HepG2 (cell line): ENCODE data around the gene RARG. TPM values are rescaled to one million over a fixed set of nuclear protein-coding genes. Genes with fewer than 3 reads are reported as not detected.
A peak's percentile ranks its signal among the peaks of the same experiment; 100 is the strongest.
"Not testable (repeated sequence)": the region's sequence is repeated elsewhere in the genome, so short reads cannot be mapped to it uniquely, and the experiment has no call there.

Experiments
- ATAC-seq: fragments of 200-7000 bp; cut with Tn5 transposase; 3 replicates; pipeline ENCODE4 v1.9.1; 2020; ENCODE audit warnings: mild to moderate bottlenecking, moderate library complexity
- BruUV-seq: library from RNA; stranded (reverse); fragments of 400-500 nt; replicated peaks from 2 replicates; lab custom pipeline; 2021; lab: Mats Ljungman, UMichigan
- CTCF ChIA-PET: fragments of 300-600 bp; formaldehyde crosslinking; extraction: SDS; loops from one replicate; lab custom pipeline; 2021; ENCODE audit warnings: low total read pairs, inconsistent platforms, low intra/inter-chr PET ratio; lab: Yijun Ruan, JAX
- POLR2A ChIA-PET: fragments of 350-600 bp; sonication (Branson Sonifier 250); formaldehyde crosslinking; loops from one replicate; lab custom pipeline; 2020; ENCODE audit warnings: antibody characterized with exemption, inconsistent platforms; lab: Yijun Ruan, JAX
- DNase-seq: peaks from one replicate; pipeline ENCODE4 v3.0.0-alpha.2; 2015; ENCODE audit warnings: low spot score
- FAIRE-seq: peaks from 3 replicates; lab custom pipeline; 2011; peaks lifted over from hg19 to GRCh38; lab: Jason Lieb, UNC
- H2AFZ ChIP-seq: one replicate; pipeline ENCODE4 v1.6.1; 2011; ENCODE audit warnings: low read length, inconsistent platforms
- H3K27ac ChIP-seq: fragments of 300-600 bp; 3 replicates; pipeline ENCODE4 v1.8.0; 2011; ENCODE audit warnings: mixed run types, mild to moderate bottlenecking, mixed read lengths, low read length, inconsistent platforms; ENCODE audit not compliant: insufficient read depth; ENCODE audit errors: extremely low read length
- H3K27me3 ChIP-seq, 2 experiments: fragments of 200-600 bp in 1 of 2; 2 replicates in 1 of 2; 3 replicates in 1 of 2; pipeline versions ENCODE4 v1.6.0 to v1.8.0; 2011; ENCODE audit warnings: low read length in 2 of 2, mild to moderate bottlenecking in 2 of 2, moderate library complexity in 2 of 2, inconsistent platforms in 1 of 2; ENCODE audit not compliant: insufficient read depth in 2 of 2, control insufficient read depth in 1 of 2
- H3K36me3 ChIP-seq, 2 experiments: fragments of 200-600 bp in 1 of 2; replicated peaks in 1 of 2; 2 replicates in 1 of 2; 3 replicates in 1 of 2; pipeline versions ENCODE4 v1.5.1 to v1.8.0; 2011; ENCODE audit warnings: low read length in 2 of 2, inconsistent platforms in 1 of 2; ENCODE audit not compliant: insufficient read depth in 2 of 2, control insufficient read depth in 1 of 2
- H3K4me1 ChIP-seq: 2 replicates; pipeline ENCODE4 v1.5.1; 2012; ENCODE audit warnings: low read length, inconsistent platforms; ENCODE audit not compliant: insufficient read depth
- H3K4me2 ChIP-seq: 2 replicates; pipeline ENCODE4 v1.6.0; 2011; ENCODE audit warnings: low read depth, low read length, inconsistent platforms
- H3K4me3 ChIP-seq, 3 experiments: fragments of 200-600 bp in 1 of 3; sonication (generic), shearing (Covaris generic) in 1 of 3; replicated peaks in 1 of 3; 2 replicates each; pipeline ENCODE4 v1.5.1; 2011 to 2016; ENCODE audit warnings: low read length in 3 of 3, inconsistent platforms in 2 of 3, low read depth in 2 of 3, mild to moderate bottlenecking in 2 of 3, control low read depth in 1 of 3, mixed read lengths in 1 of 3; ENCODE audit not compliant: insufficient read depth in 1 of 3
- H3K79me2 ChIP-seq: one replicate; pipeline ENCODE4 v1.6.1; 2011; ENCODE audit warnings: low read length, inconsistent platforms; ENCODE audit not compliant: insufficient read depth
- H3K9ac ChIP-seq: 2 replicates; pipeline ENCODE4 v1.6.0; 2011; ENCODE audit warnings: mild to moderate bottlenecking, low read depth, low read length, inconsistent platforms; ENCODE audit not compliant: insufficient read depth
- H3K9me3 ChIP-seq: 2 replicates; pipeline ENCODE4 v1.5.1; 2012; ENCODE audit warnings: mild to moderate bottlenecking, low read length
- H4K20me1 ChIP-seq: 2 replicates; pipeline ENCODE4 v1.6.0; 2011; ENCODE audit warnings: inconsistent platforms, mild to moderate bottlenecking, low read length, moderate library complexity; ENCODE audit not compliant: insufficient read depth
- CEBPG ChIP-seq: IDR thresholded peaks from 2 replicates; pipeline ENCODE4 v1.6.1; 2016
- EP300 ChIP-seq, 3 experiments: sonication (generic) in 1 of 3; formaldehyde crosslinking in 1 of 3; IDR thresholded peaks; 2 replicates each; pipeline versions ENCODE4 v1.5.1 to v1.6.1; 2011 to 2020; ENCODE audit warnings: low read depth in 2 of 3, low read length in 2 of 3, borderline replicate concordance in 1 of 3, improper control_type of control experiment in 1 of 3, mild to moderate bottlenecking in 1 of 3, missing genetic modification reagents in 1 of 3, moderate library complexity in 1 of 3
- FOXA1 ChIP-seq, 2 experiments: fragments of 450-650 bp in 1 of 2; sonication (generic) in 1 of 2; formaldehyde crosslinking in 1 of 2; IDR thresholded peaks; 2 replicates each; pipeline versions ENCODE4 v1.4.0 to v1.6.1; 2016 to 2020; ENCODE audit warnings: missing genetic modification reagents in 1 of 2
- FOXP4 ChIP-seq: sonication (generic); formaldehyde crosslinking; IDR thresholded peaks from 2 replicates; pipeline ENCODE4 v1.4.0; 2020; ENCODE audit warnings: missing genetic modification reagents
- HDAC2 ChIP-seq: sonication (generic); formaldehyde crosslinking; IDR thresholded peaks from 2 replicates; pipeline ENCODE4 v1.4.0; 2020; ENCODE audit warnings: missing genetic modification reagents
- PAXIP1 ChIP-seq: sonication (generic); formaldehyde crosslinking; conservative IDR thresholded peaks from 2 replicates; pipeline ENCODE4 v1.4.0; 2020; ENCODE audit warnings: mild to moderate bottlenecking, missing genetic modification reagents, moderate library complexity
- SOX6 ChIP-seq, 2 experiments: fragments of 450-650 bp in 1 of 2; sonication (generic) in 1 of 2; formaldehyde crosslinking in 1 of 2; IDR thresholded peaks; 2 replicates each; pipeline versions ENCODE4 v1.4.0 to v1.6.1; 2017 to 2020; ENCODE audit warnings: antibody characterized with exemption in 1 of 2, mild to moderate bottlenecking in 1 of 2, missing genetic modification reagents in 1 of 2
- ZMYM3 ChIP-seq: sonication (generic); formaldehyde crosslinking; IDR thresholded peaks from 2 replicates; pipeline ENCODE4 v1.5.1; 2020; ENCODE audit warnings: mild to moderate bottlenecking, missing genetic modification reagents
- ZNF121 ChIP-seq: sonication (generic); formaldehyde crosslinking; IDR thresholded peaks from 2 replicates; pipeline ENCODE4 v1.5.0; 2020; ENCODE audit warnings: mild to moderate bottlenecking, missing genetic modification reagents
- ZNF263 ChIP-seq: sonication (generic); formaldehyde crosslinking; IDR thresholded peaks from 2 replicates; pipeline ENCODE4 v1.4.0; 2020; ENCODE audit warnings: missing genetic modification reagents
- ZNF3 ChIP-seq: IDR thresholded peaks from 2 replicates; pipeline ENCODE4 v1.7.0; 2017; ENCODE audit warnings: inconsistent platforms
- ZNF362 ChIP-seq: sonication (generic); formaldehyde crosslinking; IDR thresholded peaks from 2 replicates; pipeline ENCODE4 v1.4.0; 2020; ENCODE audit warnings: missing genetic modification reagents, mild to moderate bottlenecking, borderline replicate concordance
- ZNF574 ChIP-seq: sonication (generic); formaldehyde crosslinking; IDR thresholded peaks from 2 replicates; pipeline ENCODE4 v1.4.0; 2020; ENCODE audit warnings: missing genetic modification reagents
- WGBS: methylation state at CpG from one replicate; pipeline ENCODE4 v1.1.6; 2017; ENCODE audit warnings: low lambda C conversion rate; 5-methylcytosine and 5-hydroxymethylcytosine counted together
- in situ Hi-C: cut with HindIII; loops from 2 replicates; pipeline ENCODE4 v1.10.0; 2017; ENCODE audit warnings: low pct_unique_long_range_greater_than_20kb; ENCODE audit not compliant: extremely low pct_ligation_motif_present
- intact Hi-C: fragments of 100-400 bp; cut with micrococcal nuclease; formaldehyde crosslinking; loops from one replicate; pipeline ENCODE4 v1.10.0; 2022; ENCODE audit not compliant: unreplicated experiment
- polyA plus RNA-seq, 8 experiments: library from polyadenylated mRNA; depleted of rRNA in 3 of 8; stranded (reverse) in 7 of 8; unstranded in 1 of 8; fragments of >200 nt; fragmentation: Illumina TruSeq in 4 of 8; extraction: Trizol in 4 of 8; gene quantifications; 2 replicates each; pipeline versions ENCODE4 v1.2.1 to v1.2.3, GENCODE V29; 2011 to 2016; ENCODE audit warnings: low read depth in 4 of 8, missing spikeins in 1 of 8, mixed read lengths in 1 of 8; ENCODE audit not compliant: insufficient read depth in 1 of 8
- total RNA-seq, 5 experiments: library from RNA; depleted of rRNA; stranded (reverse); fragments of >200 nt; fragmentation: Illumina TruSeq; extraction: Trizol; gene quantifications; 2 replicates each; pipeline ENCODE4 v1.2.3, GENCODE V29; 2016; ENCODE audit warnings: low read depth in 1 of 5

Gene RARG
- total and polyA plus RNA-seq, 2 of the 13 experiments (the other 11 are each of a cell fraction or from before 2014, with no cell fraction given), result 0.77 to 1.5 TPM

- H3K9ac ChIP-seq; in situ Hi-C loops; H3K27me3 ChIP-seq; DNase-seq; CTCF ChIA-PET; BruUV-seq; ATAC-seq; H3K27ac ChIP-seq; H3K4me2 ChIP-seq; H4K20me1 ChIP-seq; H3K79me2 ChIP-seq; H3K36me3 ChIP-seq; H3K4me3 ChIP-seq; intact Hi-C loops; H2AFZ ChIP-seq; H3K9me3 ChIP-seq; TF ChIP-seq FOXA1 (IDR thresholded peaks at IDR 0.05); SOX6 (IDR thresholded peaks at IDR 0.05); EP300 (CRISPR knock-in tag; IDR thresholded peaks at IDR 0.05; ENCODE audit: borderline replicate concordance): not testable (repeated sequence)
- WGBS, result 56% methylated on average over 2 of the region's 2 CpGs
- peaks cover 44% of the 10 kb centered on the region for H3K4me1 ChIP-seq
- FAIRE-seq, result peak; percentile 54
- POLR2A ChIA-PET, result interaction anchor here (0.7 to 4.5 kb wide), 2 partner anchors 17 to 23 kb away, joined by 3 to 34 read pairs; partner anchors contain the start of genes CSAD and ZNF740
- TF ChIP-seq ZMYM3 (CRISPR knock-in tag), result peak; percentile 74
- 0 out of 2 replicates have a peak, but pooled peaks have one; percentile 18 for TF ChIP-seq ZNF574 (CRISPR knock-in tag)
- TF ChIP-seq PAXIP1, result 0 out of 2 replicates have a peak, but pooled peaks have one; percentile 30
- TF ChIP-seq FOXA1 (CRISPR knock-in tag; IDR thresholded peaks at IDR 0.05), result peak; percentile 16; the same call in 1 of the 2 replicates
- peak; percentile 74; the same call in 1 of the 2 replicates for TF ChIP-seq ZNF362 (CRISPR knock-in tag)
- 0 out of 2 replicates have a peak, but pooled peaks have one; percentile 35 for TF ChIP-seq HDAC2
- peak; percentile 51; the same call in 1 of the 2 replicates for TF ChIP-seq CEBPG (CRISPR knock-in tag)
- peak; percentile 67; the same call in 1 of the 2 replicates for TF ChIP-seq ZNF3 (CRISPR knock-in tag)
- TF ChIP-seq SOX6 (CRISPR knock-in tag; IDR thresholded peaks at IDR 0.05), result peak; percentile 33; the same call in 1 of the 2 replicates
- 0 out of 2 replicates have a peak, but pooled peaks have one; percentile 38 for TF ChIP-seq FOXP4 (CRISPR knock-in tag)
- peak; percentile 56 for TF ChIP-seq ZNF263 (CRISPR knock-in tag)
- peak; percentile 90 for TF ChIP-seq ZNF121 (CRISPR knock-in tag)
- 0 out of 4 replicates have a peak, but pooled peaks of 1 of the 2 experiments have one; percentile 11 for TF ChIP-seq EP300 (IDR thresholded peaks at IDR 0.05; ENCODE audit: low read depth in 2 of 2, low read length in 2 of 2)
Observed at GRCh38 chr12:53163008-53163407, 69.0 kb downstream of the RARG start.
